WTC11 (cell line): ENCODE measurements around the gene ARHGAP30.

ENCODE experiments used
- CBFB ChIP-seq: sonication (generic); formaldehyde crosslinking; IDR thresholded peaks from 2 replicates; pipeline ENCODE4 v1.8.1; 2022; ENCODE audit warnings: mild to moderate bottlenecking, low read depth, missing genetic modification reagents
- ESRRA ChIP-seq: sonication (generic); formaldehyde crosslinking; IDR thresholded peaks from 2 replicates; pipeline ENCODE4 v1.8.1; 2022; ENCODE audit warnings: mild to moderate bottlenecking, missing genetic modification reagents, borderline replicate concordance
- ETV6 ChIP-seq: sonication (generic); formaldehyde crosslinking; IDR thresholded peaks from 2 replicates; pipeline ENCODE4 v1.8.1; 2022; ENCODE audit warnings: mild to moderate bottlenecking, missing genetic modification reagents
- FOXP1 ChIP-seq: sonication (generic); formaldehyde crosslinking; IDR thresholded peaks from 2 replicates; pipeline ENCODE4 v1.8.0; 2022; ENCODE audit warnings: missing genetic modification reagents, mild to moderate bottlenecking, moderate library complexity, borderline replicate concordance
- GABPB1 ChIP-seq: sonication (generic); formaldehyde crosslinking; IDR thresholded peaks from 2 replicates; pipeline ENCODE4 v1.8.1; 2023; ENCODE audit warnings: mild to moderate bottlenecking, missing genetic modification reagents
- HMGXB4 ChIP-seq: sonication (generic); formaldehyde crosslinking; IDR thresholded peaks from 2 replicates; pipeline ENCODE4 v1.8.1; 2023; ENCODE audit warnings: mild to moderate bottlenecking, moderate library complexity, missing genetic modification reagents
- JUN ChIP-seq: sonication (generic); formaldehyde crosslinking; IDR thresholded peaks from 2 replicates; pipeline ENCODE4 v1.8.0; 2023; ENCODE audit warnings: mild to moderate bottlenecking, missing genetic modification reagents
- MAX ChIP-seq: sonication (generic); formaldehyde crosslinking; IDR thresholded peaks from 2 replicates; pipeline ENCODE4 v1.8.0; 2022; ENCODE audit warnings: mild to moderate bottlenecking, missing genetic modification reagents
- RORB ChIP-seq: fragments of 250-450 bp; sonication (Bioruptor Pico); IDR thresholded peaks from 2 replicates; pipeline ENCODE4 v1.9.0; 2021; ENCODE audit warnings: mild to moderate bottlenecking
- TF ChIP-seq, protein P1 (sequence below): fragments of 200-600 bp; IDR thresholded peaks from 2 replicates; pipeline ENCODE4 v1.8.0; 2022; ENCODE audit warnings: antibody characterized with exemption
- TF ChIP-seq, protein P2 (sequence below): sonication (generic); formaldehyde crosslinking; IDR thresholded peaks from 2 replicates; pipeline ENCODE4 v1.8.0; 2023; ENCODE audit warnings: missing genetic modification reagents
- TF ChIP-seq, protein P3 (sequence below): sonication (generic); formaldehyde crosslinking; IDR thresholded peaks from 2 replicates; pipeline ENCODE4 v1.8.0; 2022; ENCODE audit warnings: mild to moderate bottlenecking, missing genetic modification reagents
- TF ChIP-seq, protein P4 (sequence below): sonication (generic); formaldehyde crosslinking; IDR thresholded peaks from 2 replicates; pipeline ENCODE4 v1.8.1; 2022; ENCODE audit warnings: mild to moderate bottlenecking, moderate library complexity, missing genetic modification reagents

- TF ChIP-seq CBFB = no peak
- no peak for TF ChIP-seq ETV6
- TF ChIP-seq, protein P1, sequence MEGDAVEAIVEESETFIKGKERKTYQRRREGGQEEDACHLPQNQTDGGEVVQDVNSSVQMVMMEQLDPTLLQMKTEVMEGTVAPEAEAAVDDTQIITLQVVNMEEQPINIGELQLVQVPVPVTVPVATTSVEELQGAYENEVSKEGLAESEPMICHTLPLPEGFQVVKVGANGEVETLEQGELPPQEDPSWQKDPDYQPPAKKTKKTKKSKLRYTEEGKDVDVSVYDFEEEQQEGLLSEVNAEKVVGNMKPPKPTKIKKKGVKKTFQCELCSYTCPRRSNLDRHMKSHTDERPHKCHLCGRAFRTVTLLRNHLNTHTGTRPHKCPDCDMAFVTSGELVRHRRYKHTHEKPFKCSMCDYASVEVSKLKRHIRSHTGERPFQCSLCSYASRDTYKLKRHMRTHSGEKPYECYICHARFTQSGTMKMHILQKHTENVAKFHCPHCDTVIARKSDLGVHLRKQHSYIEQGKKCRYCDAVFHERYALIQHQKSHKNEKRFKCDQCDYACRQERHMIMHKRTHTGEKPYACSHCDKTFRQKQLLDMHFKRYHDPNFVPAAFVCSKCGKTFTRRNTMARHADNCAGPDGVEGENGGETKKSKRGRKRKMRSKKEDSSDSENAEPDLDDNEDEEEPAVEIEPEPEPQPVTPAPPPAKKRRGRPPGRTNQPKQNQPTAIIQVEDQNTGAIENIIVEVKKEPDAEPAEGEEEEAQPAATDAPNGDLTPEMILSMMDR = no peak
- no peak for TF ChIP-seq JUN (CRISPR knock-in tag)
- TF ChIP-seq ESRRA (CRISPR knock-in tag) = no peak
- TF ChIP-seq, protein P2, sequence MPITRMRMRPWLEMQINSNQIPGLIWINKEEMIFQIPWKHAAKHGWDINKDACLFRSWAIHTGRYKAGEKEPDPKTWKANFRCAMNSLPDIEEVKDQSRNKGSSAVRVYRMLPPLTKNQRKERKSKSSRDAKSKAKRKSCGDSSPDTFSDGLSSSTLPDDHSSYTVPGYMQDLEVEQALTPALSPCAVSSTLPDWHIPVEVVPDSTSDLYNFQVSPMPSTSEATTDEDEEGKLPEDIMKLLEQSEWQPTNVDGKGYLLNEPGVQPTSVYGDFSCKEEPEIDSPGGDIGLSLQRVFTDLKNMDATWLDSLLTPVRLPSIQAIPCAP (CRISPR knock-in tag) = no peak
- TF ChIP-seq, protein P3, sequence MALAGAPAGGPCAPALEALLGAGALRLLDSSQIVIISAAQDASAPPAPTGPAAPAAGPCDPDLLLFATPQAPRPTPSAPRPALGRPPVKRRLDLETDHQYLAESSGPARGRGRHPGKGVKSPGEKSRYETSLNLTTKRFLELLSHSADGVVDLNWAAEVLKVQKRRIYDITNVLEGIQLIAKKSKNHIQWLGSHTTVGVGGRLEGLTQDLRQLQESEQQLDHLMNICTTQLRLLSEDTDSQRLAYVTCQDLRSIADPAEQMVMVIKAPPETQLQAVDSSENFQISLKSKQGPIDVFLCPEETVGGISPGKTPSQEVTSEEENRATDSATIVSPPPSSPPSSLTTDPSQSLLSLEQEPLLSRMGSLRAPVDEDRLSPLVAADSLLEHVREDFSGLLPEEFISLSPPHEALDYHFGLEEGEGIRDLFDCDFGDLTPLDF = no peak
- no peak for TF ChIP-seq GABPB1
- TF ChIP-seq FOXP1 (CRISPR knock-in tag) = no peak
- TF ChIP-seq HMGXB4 (CRISPR knock-in tag) = no peak
- TF ChIP-seq, protein P4, sequence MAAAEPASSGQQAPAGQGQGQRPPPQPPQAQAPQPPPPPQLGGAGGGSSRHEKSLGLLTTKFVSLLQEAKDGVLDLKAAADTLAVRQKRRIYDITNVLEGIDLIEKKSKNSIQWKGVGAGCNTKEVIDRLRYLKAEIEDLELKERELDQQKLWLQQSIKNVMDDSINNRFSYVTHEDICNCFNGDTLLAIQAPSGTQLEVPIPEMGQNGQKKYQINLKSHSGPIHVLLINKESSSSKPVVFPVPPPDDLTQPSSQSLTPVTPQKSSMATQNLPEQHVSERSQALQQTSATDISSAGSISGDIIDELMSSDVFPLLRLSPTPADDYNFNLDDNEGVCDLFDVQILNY (CRISPR knock-in tag) = no peak
- TF ChIP-seq MAX (CRISPR knock-in tag) = no peak
- no peak for TF ChIP-seq RORB
Measured at GRCh38 chr1:161089251-161089924, 19.7 kb upstream of the ARHGAP30 start, which contains the start of gene NECTIN4.
